Fibroblast of pulmonary artery (primary cell): Measurements from ENCODE around the gene CRYBA1.

Experiments
- DNase-seq: peaks from one replicate; pipeline ENCODE4 v3.0.0-alpha.2; 2010; ENCODE audit warnings: low read depth
- H3K4me3 ChIP-seq: replicated peaks from 2 replicates; pipeline ENCODE4 v1.5.1; 2011; ENCODE audit warnings: low read depth, mild to moderate bottlenecking, control low read depth, low read length, moderate library complexity
- CTCF ChIP-seq: IDR thresholded peaks from 2 replicates; pipeline ENCODE4 v1.5.1; 2011; ENCODE audit warnings: mild to moderate bottlenecking, control low read depth, low read length, inconsistent platforms; ENCODE audit errors: missing control alignments

The CRYBA1 gene

GRCh38 chr17:29292992-29293889 lies 46.6 kb downstream of the CRYBA1 start:
- no peak for TF ChIP-seq CTCF
- H3K4me3 ChIP-seq: peak overlapping the region; percentile 98
- DNase-seq: peak; percentile 52

- TF ChIP-seq CTCF: no peak
- H3K4me3 ChIP-seq: peak within 1 kb of the TSS; percentile 98
- peak; percentile 99 for DNase-seq
Observed at GRCh38 chr17:29293890-29294579, 47.4 kb downstream of the CRYBA1 start, which contains the start of gene NUFIP2. Gene NUFIP2, minus strand, starts transcription at chr17:29294148. Its CDS starts 89 bp downstream, at chr17:29294059.

GRCh38 chr17:29294580-29294900 lies 47.9 kb downstream of the CRYBA1 start:
- TF ChIP-seq CTCF: no peak
- DNase-seq: no peak
- H3K4me3 ChIP-seq: peak overlapping the region; percentile 98

GRCh38 chr17:29295420-29295819 lies 48.8 kb downstream of the CRYBA1 start:
- no peak for TF ChIP-seq CTCF
- no peak for DNase-seq
- H3K4me3 ChIP-seq: no peak overlapping the region

GRCh38 chr17:29299031-29299430 lies 52.4 kb downstream of the CRYBA1 start:
- no peak for TF ChIP-seq CTCF
- DNase-seq: no peak
- H3K4me3 ChIP-seq: no peak overlapping the region

- DNase-seq: no peak
- no peak for TF ChIP-seq CTCF
- H3K4me3 ChIP-seq: no peak overlapping the region
Observed at GRCh38 chr17:29303386-29303785, 56.7 kb downstream of the CRYBA1 start.
